Urinary bladder (tissue), 4 donors: ENCODE measurements around the gene APCDD1L. TPM values are rescaled to one million over a fixed set of nuclear protein-coding genes. Genes with fewer than 3 reads are reported as not detected.
A peak's percentile ranks its signal among the peaks of the same experiment; 100 is the strongest.

Source experiments
- DNase-seq: peaks from one replicate; pipeline ENCODE4 v3.0.0-alpha.2; 2015; ENCODE audit errors: extremely low spot score
- H3K27ac ChIP-seq: one replicate; pipeline ENCODE4 v1.5.1; 2013; ENCODE audit warnings: low read depth, mild to moderate bottlenecking, moderate library complexity
- H3K36me3 ChIP-seq: one replicate; pipeline ENCODE4 v1.6.1; 2013; ENCODE audit warnings: mild to moderate bottlenecking, moderate library complexity; ENCODE audit not compliant: insufficient read depth
- H3K4me1 ChIP-seq: one replicate; pipeline ENCODE4 v1.6.1; 2013; ENCODE audit warnings: mild to moderate bottlenecking, moderate library complexity; ENCODE audit not compliant: insufficient read depth
- H3K4me3 ChIP-seq: one replicate; pipeline ENCODE4 v1.5.1; 2013; ENCODE audit warnings: low read depth, low read length
- WGBS: extraction: QIAGEN DNeasy Blood & Tissue Kit; methylation state at CpG from one replicate; pipeline ENCODE4 v1.1.7; 2013; 5-methylcytosine and 5-hydroxymethylcytosine counted together
- polyA plus RNA-seq: library from polyadenylated mRNA; stranded (reverse); fragments of 200-250 nt; gene quantifications from one replicate; pipeline ENCODE4 v1.2.3, GENCODE V29; 2013
- total RNA-seq: library from RNA; depleted of rRNA; stranded (reverse); fragments of >200 nt; gene quantifications from one replicate; pipeline ENCODE4 v1.2.3, GENCODE V29; 2014
- donor health status: healthy with polysubstance abuse.
- donor health status: healthy.

The APCDD1L gene
- total and polyA plus RNA-seq, 2 donors: 3.9 to 5.6 TPM

DNA sequence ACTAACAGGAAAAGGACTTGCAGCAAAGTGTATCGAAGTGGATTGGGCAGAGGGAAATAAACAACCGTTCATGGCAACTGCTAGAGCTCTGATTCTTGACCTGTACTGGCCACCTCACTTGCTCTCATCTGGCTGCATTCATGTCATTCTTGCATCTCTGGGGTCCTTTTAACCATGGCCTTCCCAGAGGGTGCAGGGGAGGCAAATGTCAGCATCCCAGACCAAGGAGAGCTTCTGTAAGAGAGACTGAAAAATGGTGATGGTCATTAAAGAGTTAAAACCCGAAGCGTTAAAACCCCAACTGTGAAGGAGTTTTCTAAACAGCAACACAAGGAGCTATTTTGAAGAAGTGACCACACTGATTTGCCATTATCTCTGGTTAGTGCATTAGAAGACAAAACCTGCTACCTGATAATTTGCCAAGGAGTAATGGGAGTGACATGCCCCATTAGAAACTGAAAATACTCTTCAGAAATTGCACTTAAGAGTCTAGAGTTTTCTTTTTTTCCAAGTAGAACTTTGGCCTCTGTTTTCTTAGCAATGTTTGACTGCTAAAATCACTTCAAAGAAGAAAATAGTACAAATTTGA lies 62.4 kb downstream of the APCDD1L start:
- H3K4me1 ChIP-seq: no peaks in the 10 kb centered on the region
- no peaks in the 10 kb centered on the region for H3K36me3 ChIP-seq
- no peak overlapping the region for H3K4me3 ChIP-seq
- WGBS: 49% methylated on average over 4 of the region's 4 CpGs
- H3K27ac ChIP-seq: no peak overlapping the region
- DNase-seq: no peak

DNA sequence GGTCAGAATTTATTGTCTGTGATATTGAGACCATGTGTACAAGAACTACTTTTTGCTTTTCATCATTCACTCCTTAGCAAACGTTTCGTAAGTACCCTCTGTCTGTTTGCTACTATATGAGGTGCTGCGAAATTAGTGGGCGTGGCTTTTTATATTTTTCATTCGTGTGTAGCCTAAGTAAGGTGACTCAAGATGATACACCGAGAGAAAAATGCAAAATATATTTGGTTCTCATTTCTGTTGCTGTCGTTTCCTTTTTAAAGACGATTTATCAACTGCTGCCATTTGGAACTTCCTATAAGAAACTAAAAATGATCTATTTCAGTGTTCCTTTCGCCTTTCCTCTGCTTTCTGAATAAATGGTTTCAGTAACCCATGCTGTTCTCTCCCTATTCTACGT lies 64.9 kb downstream of the APCDD1L start:
- H3K4me3 ChIP-seq: no peak overlapping the region
- no peaks in the 10 kb centered on the region for H3K4me1 ChIP-seq
- WGBS: 65% methylated on average over 10 of the region's 10 CpGs
- no peaks in the 10 kb centered on the region for H3K36me3 ChIP-seq
- no peak for DNase-seq
- H3K27ac ChIP-seq: no peak overlapping the region

DNA sequence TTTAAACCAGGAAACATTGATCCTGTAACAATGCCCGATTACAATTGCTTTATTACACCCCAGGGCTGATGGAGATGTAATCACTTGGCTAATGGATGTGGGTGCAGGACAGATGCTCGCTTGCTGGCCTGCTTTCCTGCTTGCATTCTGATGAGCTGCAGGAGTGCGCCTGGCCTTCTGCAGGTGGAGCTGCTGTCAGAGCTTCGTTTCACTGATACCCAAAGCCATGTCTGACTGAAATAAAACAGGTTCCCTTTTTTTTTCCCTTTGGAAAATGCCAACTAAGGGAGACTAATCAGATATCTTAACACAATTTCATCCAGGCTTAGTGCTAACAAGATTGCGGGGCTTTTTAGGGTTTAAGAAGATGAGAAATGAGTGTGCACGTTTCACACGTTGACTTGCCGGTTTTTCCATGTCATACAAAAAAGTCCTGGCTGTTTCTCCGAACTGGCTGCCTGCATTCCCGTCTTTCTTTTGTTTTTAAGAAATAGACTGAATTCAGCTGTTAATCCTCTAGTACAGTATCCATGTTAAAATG lies 65.4 kb downstream of the APCDD1L start:
- Histone ChIP-seq H3K36me3 (no peaks in the 10 kb centered on the region), H3K4me3 (no peak overlapping the region), H3K27ac (no peak overlapping the region), H3K4me1 (no peaks in the 10 kb centered on the region)
- 49% methylated on average over 10 of the region's 10 CpGs for WGBS
- DNase-seq: peak; percentile 25

DNA sequence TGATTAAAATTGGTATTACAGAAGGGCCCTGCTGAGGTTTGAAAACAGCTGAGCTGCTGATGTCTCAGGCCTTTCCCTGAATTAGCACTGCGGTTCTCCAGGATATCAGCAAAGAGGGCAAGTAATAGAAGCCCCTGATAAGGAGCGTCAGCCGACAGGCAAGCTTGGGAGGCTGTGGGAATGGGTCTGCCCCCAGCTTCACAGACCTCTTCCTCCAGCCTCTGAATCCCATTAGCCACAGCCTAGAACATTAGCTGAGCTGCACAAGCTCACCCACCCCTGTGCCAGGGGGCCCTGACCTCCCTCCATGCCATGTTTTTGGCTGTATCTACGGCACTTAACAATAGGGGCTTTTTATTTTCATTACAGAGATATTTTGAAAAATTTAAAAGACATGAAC lies 66.2 kb downstream of the APCDD1L start:
- no peak overlapping the region for H3K4me3 ChIP-seq
- WGBS: 84% methylated on average over 4 of the region's 4 CpGs
- peaks cover 2% of the 10 kb centered on the region for H3K36me3 ChIP-seq
- H3K27ac ChIP-seq: no peak overlapping the region
- DNase-seq: no peak
- no peaks in the 10 kb centered on the region for H3K4me1 ChIP-seq

DNA sequence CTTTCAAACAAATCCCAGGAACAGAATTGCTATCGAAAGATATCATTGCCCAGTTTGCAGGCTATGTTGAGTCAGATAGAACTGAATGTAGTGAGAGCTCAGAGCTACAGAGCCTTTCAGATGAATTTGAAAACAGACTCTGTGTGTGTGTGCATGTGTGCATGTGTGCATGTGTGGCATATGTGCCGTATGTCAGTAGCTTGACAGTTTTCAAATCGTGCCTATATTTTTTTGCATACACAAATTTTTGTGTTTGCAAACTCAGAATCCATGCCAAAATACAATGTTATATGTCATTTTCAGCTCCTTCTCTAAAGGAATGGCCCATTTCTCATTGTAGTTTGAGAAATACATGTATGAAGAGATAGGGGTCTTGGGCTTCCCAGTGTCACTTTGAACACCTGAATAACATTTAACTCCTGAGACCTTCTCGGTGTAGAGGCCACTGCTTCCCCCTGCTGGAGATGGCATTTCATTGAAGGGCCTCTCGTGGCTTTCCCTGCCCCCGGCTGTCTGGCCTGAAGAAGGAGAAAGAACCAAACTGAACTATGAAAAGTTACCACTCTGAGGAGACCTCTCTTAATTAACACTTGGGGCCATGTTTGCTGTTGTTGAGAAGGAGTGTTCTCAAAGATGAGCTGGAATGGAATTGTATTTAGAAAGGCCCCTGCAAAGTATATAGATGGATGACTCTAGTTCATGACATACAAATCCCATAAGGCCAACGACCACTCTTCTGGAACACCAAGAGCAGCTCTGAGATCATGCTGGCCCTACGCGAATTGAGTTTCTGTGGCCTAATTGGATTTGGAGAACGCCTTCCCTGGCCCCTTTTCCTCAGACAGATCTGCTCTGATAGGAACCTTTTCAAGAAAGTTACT lies 67.4 kb downstream of the APCDD1L start:
- peaks cover 2% of the 10 kb centered on the region for H3K36me3 ChIP-seq
- WGBS: 74% methylated on average over 10 of the region's 10 CpGs
- H3K4me1 ChIP-seq: no peaks in the 10 kb centered on the region
- DNase-seq: no peak
- no peak overlapping the region for H3K4me3 ChIP-seq
- H3K27ac ChIP-seq: no peak overlapping the region

DNA sequence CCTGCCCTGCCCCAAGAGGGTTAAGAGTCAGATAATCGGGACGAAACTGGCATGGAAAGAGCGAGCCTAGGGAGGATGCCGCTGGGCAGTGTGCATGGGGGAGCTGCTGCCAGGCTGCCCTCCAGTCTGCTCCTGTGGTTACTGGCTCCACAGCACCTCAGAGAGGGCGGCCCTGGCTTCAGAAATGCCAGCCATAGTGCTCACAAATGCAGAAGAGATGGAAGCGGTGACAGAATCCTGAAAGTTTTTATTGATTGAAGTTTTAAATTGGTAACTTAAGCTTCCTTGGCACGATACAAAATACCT lies 68.3 kb downstream of the APCDD1L start:
- Histone ChIP-seq H3K4me1 (no peaks in the 10 kb centered on the region), H3K27ac (no peak overlapping the region), H3K4me3 (no peak overlapping the region), H3K36me3 (peaks cover 2% of the 10 kb centered on the region)
- no peak for DNase-seq
- WGBS: 87% methylated on average over 7 of the region's 7 CpGs

DNA sequence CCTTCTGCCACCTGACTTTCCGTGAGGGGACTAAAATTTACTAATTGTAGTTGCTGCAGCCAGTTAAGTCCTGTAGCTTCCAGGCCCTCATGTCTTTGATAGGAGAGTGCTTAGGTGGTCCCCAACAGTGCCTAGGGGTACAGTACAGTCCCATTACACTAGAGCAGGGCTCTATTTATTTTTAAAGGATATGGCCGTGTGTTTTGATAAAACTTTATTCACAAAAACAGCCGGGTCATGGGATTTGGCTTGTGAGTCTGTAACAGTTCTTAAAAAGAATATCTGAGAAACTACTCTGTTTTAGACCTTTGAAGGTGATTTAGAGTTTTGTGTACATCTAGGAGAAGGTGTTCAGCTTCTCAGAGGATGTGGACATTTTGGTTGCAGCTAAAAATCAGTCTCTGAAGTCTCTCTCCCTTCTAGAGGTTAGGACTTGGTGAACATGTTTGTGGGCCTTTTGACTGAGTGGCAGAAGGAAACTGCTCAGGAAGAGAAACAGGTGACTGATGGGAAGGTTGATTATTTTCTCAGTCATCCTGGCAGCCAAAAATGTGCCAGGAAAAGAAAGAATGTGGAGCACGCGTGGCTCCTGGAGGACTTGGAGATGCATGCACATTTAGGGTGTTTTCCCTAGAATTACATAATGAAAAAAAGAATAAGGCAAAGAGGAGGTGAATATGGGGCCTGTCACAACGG lies 68.8 kb downstream of the APCDD1L start:
- DNase-seq: no peak
- Histone ChIP-seq H3K36me3 (peaks cover 2% of the 10 kb centered on the region), H3K4me1 (no peaks in the 10 kb centered on the region), H3K4me3 (no peak overlapping the region), H3K27ac (no peak overlapping the region)
- 88% methylated on average over 6 of the region's 6 CpGs for WGBS

DNA sequence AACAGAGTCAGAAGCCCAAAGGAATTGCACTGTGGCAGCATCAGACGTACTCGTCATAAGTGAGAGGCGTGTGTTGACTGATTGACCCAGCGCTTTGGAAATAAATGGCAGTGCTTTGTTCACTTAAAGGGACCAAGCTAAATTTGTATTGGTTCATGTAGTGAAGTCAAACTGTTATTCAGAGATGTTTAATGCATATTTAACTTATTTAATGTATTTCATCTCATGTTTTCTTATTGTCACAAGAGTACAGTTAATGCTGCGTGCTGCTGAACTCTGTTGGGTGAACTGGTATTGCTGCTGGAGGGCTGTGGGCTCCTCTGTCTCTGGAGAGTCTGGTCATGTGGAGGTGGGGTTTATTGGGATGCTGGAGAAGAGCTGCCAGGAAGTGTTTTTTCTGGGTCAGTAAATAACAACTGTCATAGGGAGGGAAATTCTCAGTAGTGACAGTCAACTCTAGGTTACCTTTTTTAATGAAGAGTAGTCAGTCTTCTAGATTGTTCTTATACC lies 70.4 kb downstream of the APCDD1L start:
- peaks cover 2% of the 10 kb centered on the region for H3K36me3 ChIP-seq
- no peak overlapping the region for H3K27ac ChIP-seq
- no peak for DNase-seq
- H3K4me3 ChIP-seq: no peak overlapping the region
- no peaks in the 10 kb centered on the region for H3K4me1 ChIP-seq
- 94% methylated on average over 5 of the region's 5 CpGs for WGBS

DNA sequence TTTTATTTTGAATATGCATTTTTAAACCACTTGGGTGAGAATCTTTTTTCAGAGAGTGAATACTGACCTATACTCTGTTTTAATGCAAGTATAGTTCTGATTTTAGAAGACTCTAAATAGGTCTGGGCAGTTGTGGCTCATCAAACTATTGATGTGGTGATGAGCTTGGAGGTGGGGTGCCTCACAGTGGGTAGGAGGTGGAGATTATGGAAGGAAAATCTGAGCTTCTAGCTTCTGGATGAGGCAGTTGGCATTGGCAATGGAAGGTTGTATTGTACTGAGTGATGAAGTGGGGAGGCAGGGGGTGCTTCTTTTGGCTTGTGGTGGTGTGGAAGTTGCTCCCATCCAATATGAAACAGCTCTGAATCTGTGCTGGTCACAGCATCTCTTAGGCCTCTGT lies 73.5 kb downstream of the APCDD1L start:
- no peak for DNase-seq
- Histone ChIP-seq H3K36me3 (peaks cover 2% of the 10 kb centered on the region), H3K4me1 (no peaks in the 10 kb centered on the region), H3K4me3 (no peak overlapping the region), H3K27ac (no peak overlapping the region)

DNA sequence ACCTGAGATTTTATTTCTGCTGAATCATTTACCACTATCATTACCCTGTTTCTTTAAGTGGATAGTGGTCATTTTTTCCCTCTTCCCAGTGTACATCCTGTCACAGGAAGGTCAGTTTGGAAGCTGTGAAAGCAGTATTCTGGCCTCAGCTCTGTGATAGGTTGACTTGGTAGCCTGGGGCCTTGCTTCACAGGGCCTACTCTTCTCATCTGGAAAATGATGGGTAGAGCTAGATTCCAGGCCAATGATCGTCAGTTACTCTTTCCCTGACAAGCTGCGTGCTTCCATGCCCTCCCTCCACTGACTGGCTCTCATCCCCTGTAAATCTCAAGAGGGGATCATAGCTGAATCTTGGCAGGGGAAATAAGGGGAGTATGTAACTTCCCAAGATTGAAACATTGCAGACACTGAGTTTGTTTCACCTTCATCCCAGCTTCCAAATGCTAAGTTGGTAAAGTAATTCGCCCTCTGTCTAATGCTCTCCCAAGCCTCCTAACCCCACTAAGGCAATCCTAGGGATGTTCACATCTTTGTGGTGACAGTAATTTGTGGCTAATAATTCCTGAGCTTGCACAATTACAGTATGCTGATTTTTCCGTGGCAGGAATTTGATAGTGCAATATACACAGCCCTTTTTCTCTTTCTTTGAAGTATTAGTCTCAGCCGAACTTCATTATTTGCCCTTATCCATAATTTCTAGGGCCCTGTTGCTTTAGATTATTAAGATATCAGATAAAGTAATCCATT lies 75.0 kb downstream of the APCDD1L start:
- DNase-seq: no peak
- Histone ChIP-seq H3K36me3 (peaks cover 2% of the 10 kb centered on the region), H3K4me3 (no peak overlapping the region), H3K4me1 (no peaks in the 10 kb centered on the region), H3K27ac (no peak overlapping the region)
- 76% methylated on average over 5 of the region's 5 CpGs for WGBS

DNA sequence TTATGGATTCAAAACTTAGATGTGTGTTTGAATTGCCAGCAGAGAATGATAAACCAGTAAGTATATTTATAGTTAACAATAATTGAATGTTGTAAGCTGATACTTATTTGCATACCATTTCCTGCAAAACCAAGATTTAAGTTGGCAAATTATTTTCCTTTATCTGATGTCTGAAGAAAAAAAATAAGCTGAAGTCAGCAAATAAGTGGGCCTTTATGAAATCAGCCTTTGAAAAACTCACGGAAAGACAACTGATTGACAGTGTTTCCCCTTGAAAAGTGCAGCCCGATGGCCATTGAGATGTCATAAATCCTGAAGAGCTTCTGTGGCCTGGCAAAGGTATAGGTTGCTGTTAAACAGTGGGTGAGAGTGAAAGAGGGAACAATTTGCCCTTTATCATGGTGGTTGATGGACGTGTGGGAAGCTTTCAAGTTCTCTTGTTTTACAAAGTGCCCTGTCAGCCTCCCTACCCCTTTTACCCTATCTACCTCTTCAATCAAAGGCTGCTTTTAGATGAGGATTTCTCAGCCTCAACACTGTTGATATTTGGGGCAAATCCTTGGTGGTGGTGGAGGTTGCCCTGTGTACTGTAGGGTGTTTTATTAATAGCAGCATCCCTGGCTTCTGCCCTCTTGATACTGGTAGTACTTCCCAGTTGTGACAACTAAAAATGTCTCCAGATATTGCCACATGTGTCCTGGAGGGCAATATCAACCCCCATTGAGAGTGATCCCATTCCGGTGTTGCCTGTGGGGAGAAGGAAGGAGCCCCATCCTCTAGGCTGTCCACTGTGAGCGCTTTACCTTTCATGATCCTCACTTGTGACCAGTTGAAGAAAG lies 76.0 kb downstream of the APCDD1L start:
- no peak overlapping the region for H3K4me3 ChIP-seq
- DNase-seq: no peak
- 84% methylated on average over 5 of the region's 5 CpGs for whole genome bisulfite sequencing
- H3K36me3 ChIP-seq: no peaks in the 10 kb centered on the region
- no peak overlapping the region for H3K27ac ChIP-seq
- no peaks in the 10 kb centered on the region for H3K4me1 ChIP-seq

DNA sequence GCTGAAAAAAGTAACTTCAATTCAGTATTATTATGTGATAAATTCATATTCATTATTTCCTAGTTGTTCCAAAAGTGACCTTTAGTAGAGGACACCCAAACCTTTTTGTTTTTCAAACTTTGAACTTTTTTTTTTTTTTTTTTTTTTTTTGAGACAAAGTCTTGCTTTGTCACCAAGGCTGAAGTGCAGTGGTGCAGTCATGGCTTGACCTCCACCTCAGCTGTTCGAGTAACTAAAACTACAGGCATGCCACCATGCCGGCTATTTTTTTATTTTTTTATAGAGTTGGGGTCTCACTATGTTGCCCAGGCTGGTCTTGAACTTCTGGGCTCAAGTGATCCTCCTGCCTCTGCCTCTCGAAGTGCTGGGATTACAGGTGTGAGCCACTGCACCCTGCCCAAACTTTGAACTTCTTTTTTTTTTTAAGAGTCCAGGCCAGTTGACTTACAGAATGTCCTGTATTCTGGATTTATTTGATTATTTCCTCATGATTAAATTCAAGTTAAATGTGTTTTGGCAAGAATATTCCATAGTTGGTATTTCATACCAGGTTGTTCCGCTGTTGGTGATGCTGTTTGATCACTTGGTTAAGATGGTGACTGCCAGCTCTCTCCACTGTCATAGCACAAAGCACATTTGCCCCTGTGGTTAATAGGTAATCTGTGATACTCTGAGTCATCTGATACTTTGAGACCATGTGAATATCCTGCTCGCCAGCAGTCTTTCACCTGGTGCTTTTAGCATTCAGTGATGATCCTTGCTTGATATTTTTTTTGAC lies 78.1 kb downstream of the APCDD1L start:
- H3K27ac ChIP-seq: no peak overlapping the region
- H3K4me1 ChIP-seq: peaks cover 1% of the 10 kb centered on the region
- no peak for DNase-seq
- 96% methylated on average over 5 of the region's 5 CpGs for WGBS
- no peak overlapping the region for H3K4me3 ChIP-seq
- no peaks in the 10 kb centered on the region for H3K36me3 ChIP-seq
